HCT116 (cell line): ENCODE results near the gene CBLB.

ENCODE experiments used
- CTCF ChIP-seq, 3 experiments: fragments of 200-600 bp in 1 of 3; sonication (generic) in 1 of 3; IDR thresholded peaks in 2 of 3; conservative IDR thresholded peaks in 1 of 3; 2 replicates each; pipeline ENCODE4 v1.5.1; 2012 to 2017; ENCODE audit warnings: low read depth in 2 of 3, low read length in 2 of 3, antibody characterized with exemption in 1 of 3, borderline replicate concordance in 1 of 3, control low read depth in 1 of 3, mild to moderate bottlenecking in 1 of 3, mixed read lengths in 1 of 3, mixed run types in 1 of 3, moderate library complexity in 1 of 3; ENCODE audit not compliant: insufficient read depth in 1 of 3
- POLR2AphosphoS5 ChIP-seq: IDR thresholded peaks from 2 replicates; pipeline ENCODE4 v1.6.1; 2011; ENCODE audit warnings: mild to moderate bottlenecking, low read depth, low read length, moderate library complexity
- RAD21 ChIP-seq: IDR thresholded peaks from 2 replicates; pipeline ENCODE4 v1.6.1; 2012; ENCODE audit warnings: low read depth, mild to moderate bottlenecking
- REST ChIP-seq: IDR thresholded peaks from 2 replicates; pipeline ENCODE4 v1.6.1; 2012; ENCODE audit warnings: low read depth
- ZFX ChIP-seq: fragments of 450-650 bp; IDR thresholded peaks from 2 replicates; pipeline ENCODE4 v1.6.1; 2017

DNA sequence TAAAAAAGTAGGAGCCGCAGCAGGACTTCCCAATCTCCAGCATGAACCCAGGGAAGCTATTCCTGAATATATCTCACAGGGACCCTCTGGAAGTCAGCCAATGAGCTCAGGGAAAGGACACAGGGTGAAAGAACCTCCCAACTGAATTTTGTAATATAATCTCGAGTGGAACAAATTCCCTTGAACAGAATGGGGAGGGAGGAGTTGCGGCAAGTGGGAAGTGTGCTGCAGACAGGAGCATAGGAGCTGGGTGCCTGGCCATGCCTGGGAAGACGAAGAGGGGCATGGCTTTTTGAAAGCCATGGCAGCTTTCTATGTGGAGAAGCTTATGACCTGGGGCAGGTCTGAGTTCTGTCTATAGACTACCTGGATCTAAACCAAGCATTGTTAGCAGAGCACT lies 98.4 kb downstream of the CBLB start:
- TF ChIP-seq RAD21 (no peak), REST (no peak), CTCF (IDR thresholded peaks at IDR 0.05 in 2 of 3, conservative IDR thresholded peaks at IDR 0.05 in 1 of 3; ENCODE audit: borderline replicate concordance in 1 of 3, insufficient read depth in 1 of 3, low read depth in 2 of 3, low read length in 2 of 3) (no peak), ZFX (no peak), POLR2AphosphoS5 (no peak)
